OCI-M2 (cell line): ENCODE data around the gene RAP1GAP2.
"Not testable (repeated sequence)": the region's sequence is repeated elsewhere in the genome, so short reads cannot be mapped to it uniquely, and the experiment has no call there.

Experiments
- DNase-seq: peaks from one replicate; lab custom pipeline; 2025; ENCODE audit not compliant: unreplicated experiment; lab: John Stamatoyannopoulos, UW

RAP1GAP2 gene

DNA sequence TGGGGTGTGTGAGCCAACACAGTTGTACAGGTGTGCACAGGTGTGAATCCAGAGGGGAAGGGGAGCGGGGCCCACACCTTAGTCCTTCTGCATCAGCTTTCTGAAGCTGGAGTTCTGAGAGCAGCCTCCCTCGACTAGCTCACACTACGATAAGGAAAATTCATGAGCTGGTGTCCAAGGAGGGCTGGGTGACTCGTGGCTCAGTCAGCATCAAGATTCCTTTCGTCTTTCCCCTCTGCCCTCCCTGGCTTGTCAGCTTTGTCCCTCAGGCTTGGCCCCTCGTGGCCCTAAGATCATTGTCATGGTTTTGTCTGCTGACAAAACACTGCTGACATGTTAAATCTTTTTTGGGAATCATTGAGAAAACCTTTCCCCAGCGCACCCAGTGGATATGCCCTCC, 219.7 kb downstream of the RAP1GAP2 start:
- DNase-seq = no peak

DNA sequence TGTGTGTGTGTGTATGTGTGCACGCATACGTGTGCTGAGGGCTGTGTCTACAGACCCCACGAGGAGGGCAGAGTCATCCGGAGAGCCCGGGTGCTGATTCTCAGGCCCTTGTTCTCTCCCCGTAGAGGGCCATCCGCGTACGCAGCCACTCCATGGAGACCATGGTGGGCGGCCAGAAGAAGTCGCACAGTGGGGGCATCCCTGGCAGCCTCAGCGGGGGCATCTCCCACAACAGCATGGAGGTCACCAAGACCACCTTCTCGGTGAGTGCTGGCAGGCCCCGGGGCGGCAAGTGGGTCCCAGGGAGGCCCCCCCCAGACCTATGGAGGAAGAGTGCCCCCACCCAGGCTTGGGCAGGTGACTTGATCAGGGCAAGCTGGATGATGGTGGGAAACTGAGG, 221.7 kb downstream of the RAP1GAP2 start:
- no peak for DNase-seq

DNA sequence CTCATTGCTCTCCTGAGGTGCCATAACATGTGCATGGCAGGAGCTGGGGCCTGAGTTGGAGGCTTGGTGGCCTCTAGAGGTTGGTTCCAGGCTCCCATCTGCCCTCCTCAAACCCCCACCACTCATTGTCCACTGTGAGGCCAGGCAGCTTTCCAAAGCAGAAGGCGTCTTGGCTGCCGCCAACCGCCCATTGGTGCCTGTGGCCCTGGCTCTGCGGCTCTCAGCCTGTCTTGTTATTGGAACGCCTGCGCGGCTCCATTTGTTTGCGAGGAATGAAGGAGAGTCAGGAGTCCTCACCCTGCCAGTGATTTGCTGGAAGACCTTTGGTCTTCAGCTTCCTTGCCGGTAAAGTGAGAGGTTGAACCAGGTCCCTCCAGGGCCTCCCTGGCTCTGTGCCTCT, 223.5 kb downstream of the RAP1GAP2 start:
- no peak for DNase-seq

DNA sequence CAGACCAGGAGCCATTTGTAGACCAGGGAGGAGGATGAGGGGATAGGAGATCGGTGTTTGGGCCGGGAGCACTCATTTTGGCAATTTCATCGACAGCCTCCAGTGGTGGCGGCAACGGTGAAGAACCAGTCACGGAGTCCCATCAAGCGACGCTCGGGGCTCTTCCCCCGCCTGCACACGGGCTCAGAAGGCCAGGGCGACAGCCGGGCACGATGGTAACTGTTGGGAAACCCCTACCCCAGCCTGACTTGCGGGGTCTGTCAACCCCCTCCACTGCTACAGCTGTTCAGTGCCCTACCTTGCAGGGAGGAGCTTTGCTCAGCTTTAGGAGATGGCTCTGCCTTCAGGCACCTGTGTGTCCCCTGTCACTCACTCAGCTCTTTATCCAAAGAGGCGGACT, 224.1 kb downstream of the RAP1GAP2 start:
- DNase-seq = no peak

DNA sequence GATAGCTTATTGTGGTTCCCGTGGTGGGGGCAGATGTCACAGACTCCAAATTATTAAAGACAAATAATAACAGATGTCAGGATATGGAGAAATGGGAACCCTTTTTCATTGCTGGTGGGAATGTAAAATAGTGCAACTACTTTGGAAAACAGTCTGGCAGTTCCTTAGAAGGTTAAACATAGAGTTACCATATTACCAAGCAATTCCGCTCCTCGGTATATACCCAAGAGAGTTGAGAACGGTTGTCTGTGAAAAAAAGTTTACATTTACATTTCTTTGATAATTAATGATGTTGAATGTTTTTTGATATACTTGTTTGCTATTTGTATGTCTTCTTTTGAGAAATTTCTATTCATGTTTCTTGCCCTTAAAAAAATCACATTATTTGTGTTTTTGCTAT, 226.0 kb downstream of the RAP1GAP2 start:
- DNase-seq = no peak

DNA sequence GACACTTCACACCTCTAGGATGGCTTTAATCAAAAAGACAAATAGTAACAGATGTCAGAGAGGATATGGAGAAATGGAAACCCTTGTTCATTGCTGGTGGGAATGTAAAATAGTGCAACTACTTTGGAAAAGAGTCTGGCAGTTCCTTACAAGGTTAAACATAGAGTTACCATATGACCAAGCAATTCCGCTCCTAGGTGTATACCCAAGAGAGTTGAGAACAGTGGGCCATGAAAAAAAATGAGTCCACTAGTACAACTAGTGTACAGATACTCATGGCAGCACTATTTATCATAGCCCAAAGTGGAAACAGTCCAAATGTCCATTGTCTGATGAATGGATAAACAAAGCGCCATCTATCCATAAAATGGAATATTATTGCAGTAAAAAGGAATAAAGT, 228.1 kb downstream of the RAP1GAP2 start:
- DNase-seq = no peak

DNA sequence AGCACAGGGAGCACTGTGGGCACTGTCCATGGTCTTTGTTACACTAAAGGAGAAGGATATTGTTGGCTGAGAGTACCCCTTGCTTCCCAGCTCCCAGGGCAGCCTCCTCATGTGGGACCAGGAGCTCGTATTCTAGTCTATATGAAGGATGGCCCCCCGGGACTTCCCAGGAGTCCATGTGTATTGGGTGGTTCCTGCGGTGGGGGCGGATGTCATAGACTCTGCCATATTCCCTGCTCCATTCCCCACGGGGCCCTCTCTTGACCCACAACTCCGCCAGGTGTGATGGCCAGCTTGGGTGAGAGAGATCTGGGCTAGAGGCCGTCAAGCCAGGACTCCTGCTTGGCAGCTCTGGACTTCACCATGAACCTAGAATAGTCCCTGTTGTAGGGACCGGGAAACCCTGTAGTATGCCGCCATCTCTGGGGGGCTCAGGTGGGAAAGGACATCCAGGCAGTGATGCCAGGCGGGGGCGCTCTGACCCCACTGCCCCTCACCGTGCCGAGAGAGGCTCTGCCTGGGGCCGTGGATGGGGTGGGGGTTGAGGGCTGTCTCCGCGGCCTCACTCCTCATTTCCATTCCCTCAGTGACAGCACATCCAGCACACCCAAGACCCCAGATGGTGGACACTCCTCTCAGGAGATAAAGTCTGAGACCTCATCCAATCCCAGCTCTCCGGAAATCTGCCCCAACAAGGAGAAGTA, 229.3 kb downstream of the RAP1GAP2 start:
- no peak for DNase-seq

DNA sequence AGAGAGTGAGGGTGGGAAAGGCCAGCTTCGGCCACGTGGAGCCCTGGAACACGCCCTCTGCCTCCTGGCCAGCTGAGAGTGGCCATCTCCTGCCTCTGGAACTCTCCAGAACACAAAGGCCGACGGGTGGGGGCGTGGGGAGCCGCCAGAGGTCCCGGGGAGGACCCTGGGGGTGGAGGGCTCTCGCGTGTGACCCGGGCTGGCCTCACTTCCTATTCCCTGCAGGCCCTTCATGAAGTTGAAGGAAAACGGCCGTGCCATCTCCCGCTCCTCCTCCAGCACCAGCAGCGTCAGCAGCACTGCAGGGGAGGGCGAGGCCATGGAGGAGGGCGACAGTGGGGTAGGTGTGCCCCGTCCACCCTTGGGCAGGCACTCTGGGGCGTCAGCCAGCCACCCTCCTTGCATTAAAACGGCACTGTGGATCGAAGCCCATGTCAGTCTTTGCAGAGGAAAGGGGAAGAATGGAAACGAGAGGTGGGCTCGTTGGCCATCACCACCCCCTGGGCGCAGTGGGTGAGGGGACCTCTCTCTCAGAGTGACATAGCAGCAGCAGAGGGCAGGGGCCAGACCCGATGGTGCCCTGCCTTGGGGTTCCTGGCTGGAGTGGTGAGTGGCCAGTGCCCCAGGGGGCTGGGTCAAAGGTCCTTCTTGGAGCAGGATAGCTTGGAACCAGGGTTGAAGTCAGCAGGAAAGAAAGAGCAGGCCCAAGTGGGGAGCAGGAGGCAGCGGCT, 230.1 kb downstream of the RAP1GAP2 start:
- DNase-seq = no peak

DNA sequence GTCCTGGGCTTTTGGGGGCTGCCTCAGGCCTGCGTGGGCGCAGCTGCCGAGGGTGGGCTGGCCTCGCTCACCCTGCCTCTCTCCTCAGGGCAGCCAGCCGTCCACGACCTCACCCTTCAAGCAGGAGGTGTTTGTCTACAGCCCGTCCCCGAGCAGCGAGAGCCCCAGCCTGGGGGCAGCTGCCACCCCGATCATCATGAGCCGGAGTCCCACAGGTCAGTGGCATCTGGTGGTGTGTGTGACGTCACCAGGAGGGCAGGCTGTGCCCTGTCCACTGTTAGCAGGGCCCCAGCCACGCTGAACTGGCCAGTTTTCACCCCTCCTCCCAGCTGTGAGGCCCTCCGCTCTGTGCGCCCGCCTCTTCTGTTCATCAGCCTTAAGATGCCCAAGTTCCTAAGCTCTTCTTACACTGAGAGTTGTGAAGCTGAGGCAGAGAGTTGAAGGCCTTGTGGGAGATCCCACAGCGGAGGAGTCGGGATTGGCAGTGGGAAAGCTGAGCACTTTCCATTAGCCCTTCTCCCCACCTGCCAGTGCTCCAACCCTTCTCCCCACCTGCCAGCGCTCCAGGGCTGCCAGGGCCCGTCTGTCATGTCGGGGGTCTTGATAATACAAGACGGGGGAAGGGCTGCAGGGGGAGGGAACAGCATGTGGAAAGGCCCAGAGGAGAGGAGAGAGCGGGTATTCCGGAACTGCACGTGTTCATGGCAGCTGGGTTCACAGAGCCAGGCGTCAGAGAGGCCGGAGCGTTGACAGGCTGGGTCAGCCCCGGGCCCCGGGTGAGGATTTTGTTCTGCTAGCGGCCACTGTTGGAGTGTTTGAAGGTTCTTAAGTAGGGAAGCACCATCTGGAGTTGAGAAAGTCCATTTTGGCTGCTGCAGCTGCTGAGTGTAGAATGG, 230.9 kb downstream of the RAP1GAP2 start:
- DNase-seq = no peak

DNA sequence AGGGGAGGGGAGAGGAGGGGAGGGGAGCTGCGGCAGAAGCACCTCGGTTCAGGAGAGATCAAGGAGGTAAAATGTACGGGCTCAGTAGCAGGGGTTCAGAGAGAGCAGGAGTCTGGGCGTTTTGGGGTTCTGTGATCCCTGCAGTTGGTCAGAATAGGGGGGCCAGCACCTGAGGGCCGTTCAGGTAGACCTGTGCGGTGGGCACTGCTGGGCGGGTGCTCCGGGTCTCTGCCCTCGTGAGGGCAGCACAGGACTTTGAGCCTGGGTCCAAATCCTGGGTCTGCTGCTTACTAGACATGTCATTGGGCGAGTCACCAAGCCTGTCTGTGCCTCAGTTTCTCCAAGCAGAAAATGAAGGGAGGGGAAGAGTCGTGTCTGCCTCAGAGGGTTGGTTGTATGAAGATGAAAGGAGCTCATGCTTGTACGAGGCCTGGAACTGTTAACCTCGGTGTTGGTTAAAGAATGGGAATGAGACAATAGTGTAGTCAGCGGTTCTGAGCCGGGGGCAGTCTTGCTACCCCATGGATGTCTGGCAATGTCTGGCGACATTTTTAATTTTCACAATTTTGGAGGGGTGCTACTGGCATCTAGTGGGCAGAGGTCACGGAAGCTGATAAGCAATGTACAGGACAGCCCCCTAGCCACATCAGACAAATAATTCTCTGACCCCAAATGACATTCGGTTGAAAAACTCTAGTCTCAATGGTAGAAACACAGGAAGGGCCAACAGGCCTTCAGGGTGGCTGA, 231.7 kb downstream of the RAP1GAP2 start:
- no peak for DNase-seq

DNA sequence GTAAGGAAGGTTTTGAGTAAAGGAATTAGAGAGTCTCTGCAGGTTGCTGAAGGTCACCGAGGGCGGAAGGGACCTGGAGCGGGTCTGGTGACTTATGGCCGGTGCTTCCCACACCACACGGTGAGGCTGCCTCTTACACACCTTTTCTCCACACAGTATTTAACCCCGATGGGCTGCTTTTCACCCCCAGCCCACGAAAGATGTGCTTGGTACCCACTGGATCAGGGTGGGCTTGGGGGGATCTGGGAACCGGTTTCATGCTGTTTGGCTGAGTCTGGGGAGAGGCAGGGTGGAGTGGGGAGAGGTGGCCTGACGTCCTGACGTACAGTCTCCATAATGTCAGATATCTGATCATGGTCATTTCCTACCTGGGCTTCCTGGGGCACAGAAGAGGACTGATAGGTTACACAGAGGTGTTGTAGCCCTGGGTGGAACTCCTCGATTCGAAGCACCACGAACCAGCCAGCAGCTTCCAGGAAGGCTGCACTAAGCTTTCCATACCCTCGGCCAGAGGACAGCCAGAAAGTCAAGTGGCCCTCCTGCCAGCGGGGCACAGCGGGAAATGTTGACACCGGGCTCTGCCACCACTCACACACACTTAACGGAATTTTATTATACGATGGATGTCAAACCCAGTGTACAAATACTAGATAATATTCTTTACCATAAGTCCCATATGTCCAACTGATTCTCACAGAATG, 233.1 kb downstream of the RAP1GAP2 start:
- DNase-seq = no peak

DNA sequence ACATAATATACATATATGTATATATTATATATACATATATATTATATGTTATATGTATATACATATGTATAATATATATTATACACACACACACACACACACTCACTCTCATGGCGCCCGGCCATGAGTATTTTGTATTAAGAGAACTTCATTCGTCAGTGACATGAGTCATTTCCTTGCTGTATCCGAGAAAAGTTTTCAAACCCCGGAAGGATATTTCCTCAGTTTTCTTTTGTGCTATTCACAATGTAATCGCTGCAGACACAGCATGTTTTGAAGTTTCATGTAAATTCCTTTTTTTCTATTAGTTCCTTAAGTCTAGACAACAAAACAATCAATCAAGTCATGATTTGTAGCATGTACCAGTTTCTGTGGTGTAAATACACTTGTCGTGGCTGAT, 233.9 kb downstream of the RAP1GAP2 start:
- DNase-seq = no peak

DNA sequence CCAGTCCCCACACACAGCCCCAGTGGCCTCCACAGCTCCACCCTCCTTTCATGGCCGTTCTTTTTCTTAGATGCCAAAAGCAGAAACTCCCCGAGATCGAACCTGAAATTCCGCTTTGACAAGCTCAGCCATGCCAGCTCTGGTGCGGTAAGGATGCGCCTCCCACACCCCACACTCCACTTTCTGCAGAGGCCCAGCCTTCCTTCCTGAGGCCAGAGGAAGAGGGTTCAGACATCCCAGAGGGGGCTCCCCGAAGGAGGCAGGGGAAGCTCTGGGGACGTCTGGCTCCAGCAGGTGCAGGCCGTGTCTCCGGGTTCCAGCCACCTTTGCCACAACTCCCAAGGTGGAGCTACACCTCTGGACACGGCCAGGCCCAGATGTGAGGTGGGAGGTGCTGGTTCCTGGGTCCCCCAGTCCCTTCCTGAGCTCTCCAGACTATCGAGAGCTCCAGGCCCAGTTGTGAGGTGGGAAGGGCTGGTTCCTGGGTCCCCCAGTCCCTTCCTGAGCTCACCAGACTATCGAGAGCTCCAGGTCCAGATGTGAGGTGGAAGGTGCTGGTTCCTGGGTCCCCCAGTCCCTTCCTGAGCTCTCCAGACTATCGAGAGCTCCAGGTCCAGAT, 234.7 kb downstream of the RAP1GAP2 start:
- DNase-seq = not testable (repeated sequence)

DNA sequence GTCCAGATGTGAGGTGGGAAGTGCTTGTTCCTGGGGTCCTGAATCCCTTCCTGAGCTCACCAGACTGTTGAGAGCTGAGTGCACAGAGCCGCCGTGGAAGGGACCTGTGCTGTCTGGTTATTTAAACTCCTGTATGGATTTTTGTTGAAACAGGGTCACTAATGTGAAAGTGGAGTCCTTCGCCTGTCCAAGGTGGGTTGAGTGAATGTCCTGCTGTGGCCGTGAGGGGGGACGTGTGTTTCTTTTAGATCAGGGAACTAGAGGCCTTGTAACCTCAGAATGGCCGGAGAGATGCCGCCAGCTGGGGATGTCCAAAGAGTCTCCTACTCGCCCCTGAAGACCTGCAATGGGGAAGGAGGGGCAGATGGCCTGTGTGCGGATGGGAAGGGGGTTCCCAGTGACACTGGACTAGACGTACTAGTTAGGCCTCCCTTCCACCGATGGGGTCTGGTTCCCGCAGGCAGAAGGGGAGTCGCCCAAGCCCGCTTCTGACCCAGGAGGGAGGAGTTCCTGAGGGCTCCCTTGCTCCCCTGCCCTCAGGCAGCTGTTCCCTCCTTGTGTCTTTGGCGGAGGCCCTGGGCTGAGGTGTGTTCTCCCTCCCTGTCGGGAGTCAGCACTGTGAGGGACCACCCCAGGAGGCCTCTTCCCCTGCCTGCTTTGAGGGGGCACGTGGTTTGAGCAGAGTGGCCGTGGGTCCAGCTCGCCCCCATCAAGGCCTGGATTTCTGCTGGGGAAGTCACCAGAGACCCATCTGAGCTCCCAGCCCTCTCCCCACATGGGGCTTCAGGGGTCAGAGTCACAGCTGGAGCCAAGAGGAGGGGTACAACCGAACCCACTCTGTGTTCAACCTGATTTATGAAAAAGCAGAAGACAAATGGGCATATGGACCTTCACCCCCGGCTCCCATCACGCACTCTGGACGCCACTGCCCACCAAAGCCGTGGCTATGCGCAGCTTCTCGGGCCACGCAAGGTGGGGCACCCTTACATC, 236.3 kb downstream of the RAP1GAP2 start:
- no peak for DNase-seq

DNA sequence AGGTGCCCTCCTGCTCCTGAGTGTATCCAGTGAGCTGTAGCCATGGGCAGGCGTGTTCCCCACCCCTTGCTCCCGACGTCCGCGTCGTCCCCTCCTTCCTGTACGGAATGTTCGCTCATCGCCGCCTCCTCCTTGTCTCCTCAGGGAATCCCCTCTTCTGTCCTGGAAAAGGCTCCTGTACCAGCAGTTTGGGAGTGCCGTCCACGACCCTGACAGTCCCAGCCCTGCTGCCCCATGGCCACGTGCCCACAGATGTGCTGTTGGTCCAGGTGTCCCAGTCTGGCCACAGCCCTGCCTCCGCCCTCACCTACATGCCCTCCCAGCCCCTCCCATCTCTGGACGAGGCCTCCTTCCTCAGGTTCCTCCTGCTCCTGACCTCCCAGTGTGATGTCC, 237.0 kb downstream of the RAP1GAP2 start:
- DNase-seq = no peak

DNA sequence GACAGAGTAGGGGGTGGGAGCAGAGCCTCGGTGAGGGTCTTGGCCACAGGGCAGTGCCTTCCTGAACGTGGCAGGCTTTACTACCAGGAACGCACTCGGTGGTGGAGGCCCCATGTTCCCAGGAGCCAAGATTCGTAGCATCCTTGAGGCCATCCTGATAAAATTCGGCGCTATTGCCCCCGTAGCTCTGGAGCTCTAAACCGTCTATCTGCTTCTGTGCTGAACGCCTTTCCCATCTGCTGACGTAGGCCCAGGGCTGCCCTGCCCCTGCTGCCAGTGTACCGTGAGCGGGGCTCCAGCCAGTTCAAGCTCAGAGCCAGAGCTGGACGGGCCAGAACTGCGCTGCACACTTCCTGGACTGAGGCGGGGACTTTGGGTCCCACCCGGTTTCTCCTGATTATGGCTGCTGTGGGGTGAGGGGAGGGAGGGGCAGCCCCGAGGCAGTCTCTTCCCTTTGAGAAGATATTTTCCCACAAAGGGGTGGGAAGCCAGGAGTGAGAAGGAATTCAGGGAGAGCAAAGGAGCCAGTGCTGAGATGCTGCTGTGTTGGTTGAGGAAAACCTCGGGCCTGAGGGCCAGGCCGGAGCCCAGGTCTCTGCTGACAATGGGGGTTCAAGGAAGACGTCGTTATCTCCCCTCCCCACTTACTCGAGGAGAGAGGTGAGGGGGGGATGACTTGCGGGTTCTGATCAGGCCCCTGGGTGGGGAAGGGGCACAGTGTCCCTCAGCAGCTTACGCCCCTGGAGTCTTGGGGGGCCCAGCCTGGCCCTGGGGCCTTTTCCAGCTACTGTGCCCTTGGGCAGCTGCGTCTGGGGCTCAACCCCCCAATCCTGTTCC, 237.7 kb downstream of the RAP1GAP2 start:
- no peak for DNase-seq

DNA sequence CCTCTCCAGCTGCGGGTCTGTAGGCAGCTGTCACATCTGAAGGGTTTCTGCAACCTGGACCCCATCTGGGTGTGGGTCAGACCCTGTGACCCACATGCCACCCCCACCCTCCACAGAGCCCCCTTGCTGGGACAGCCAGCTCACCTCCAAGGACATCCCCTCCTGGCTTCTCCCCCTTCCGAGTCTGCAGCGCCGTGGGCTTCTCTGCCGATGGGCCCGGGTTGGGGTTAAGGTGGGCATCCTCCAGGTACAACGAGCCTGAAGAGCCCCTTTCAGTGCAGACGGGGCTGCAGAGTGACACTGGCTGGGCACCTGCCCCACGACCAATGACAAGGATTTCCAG, 238.3 kb downstream of the RAP1GAP2 start:
- no peak for DNase-seq
